GM12872 (cell line): Measurements from ENCODE around the gene SLC24A3.

Experiments
- TF ChIP-seq, protein P1 (sequence below): IDR thresholded peaks from 3 replicates; pipeline ENCODE4 v1.5.1; 2011; ENCODE audit warnings: low read depth, mild to moderate bottlenecking, low read length, moderate library complexity; ENCODE audit not compliant: insufficient read depth

The SLC24A3 gene

DNA sequence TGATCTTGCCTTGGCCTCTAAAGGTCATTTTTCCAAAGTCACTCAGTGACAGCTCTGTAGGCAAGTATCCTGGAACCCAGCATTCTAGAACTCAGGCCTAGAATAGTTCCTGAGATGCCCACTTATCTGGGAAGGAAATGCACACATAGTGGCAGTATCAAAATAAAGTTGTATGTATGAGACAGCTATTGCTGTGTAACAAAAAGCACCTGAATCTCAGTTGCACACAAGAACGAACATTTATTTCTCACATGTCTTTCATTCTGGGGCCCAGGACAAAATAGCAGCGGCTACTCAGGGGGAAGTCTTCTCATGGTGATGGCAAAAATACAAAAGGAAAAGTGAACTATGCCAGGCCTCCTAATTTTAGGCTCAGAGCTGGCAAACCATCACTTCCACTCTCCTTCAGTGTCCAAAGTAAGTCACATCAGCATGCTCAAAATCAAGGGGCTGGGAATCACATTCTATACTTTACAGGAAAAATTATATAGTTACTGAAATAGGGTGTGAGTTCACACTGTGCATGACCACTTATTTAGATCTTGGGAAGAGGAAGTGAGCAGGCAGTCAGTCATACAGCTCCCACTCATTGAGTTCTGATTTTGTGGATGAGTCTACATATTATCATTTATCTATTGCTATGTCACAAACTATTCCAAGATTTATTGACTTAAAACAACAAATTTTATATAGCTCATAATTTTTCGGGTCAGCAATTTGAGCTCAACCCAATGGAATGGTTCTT, 412.0 kb downstream of the SLC24A3 start:
- TF ChIP-seq, protein P1, sequence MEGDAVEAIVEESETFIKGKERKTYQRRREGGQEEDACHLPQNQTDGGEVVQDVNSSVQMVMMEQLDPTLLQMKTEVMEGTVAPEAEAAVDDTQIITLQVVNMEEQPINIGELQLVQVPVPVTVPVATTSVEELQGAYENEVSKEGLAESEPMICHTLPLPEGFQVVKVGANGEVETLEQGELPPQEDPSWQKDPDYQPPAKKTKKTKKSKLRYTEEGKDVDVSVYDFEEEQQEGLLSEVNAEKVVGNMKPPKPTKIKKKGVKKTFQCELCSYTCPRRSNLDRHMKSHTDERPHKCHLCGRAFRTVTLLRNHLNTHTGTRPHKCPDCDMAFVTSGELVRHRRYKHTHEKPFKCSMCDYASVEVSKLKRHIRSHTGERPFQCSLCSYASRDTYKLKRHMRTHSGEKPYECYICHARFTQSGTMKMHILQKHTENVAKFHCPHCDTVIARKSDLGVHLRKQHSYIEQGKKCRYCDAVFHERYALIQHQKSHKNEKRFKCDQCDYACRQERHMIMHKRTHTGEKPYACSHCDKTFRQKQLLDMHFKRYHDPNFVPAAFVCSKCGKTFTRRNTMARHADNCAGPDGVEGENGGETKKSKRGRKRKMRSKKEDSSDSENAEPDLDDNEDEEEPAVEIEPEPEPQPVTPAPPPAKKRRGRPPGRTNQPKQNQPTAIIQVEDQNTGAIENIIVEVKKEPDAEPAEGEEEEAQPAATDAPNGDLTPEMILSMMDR = no peak

DNA sequence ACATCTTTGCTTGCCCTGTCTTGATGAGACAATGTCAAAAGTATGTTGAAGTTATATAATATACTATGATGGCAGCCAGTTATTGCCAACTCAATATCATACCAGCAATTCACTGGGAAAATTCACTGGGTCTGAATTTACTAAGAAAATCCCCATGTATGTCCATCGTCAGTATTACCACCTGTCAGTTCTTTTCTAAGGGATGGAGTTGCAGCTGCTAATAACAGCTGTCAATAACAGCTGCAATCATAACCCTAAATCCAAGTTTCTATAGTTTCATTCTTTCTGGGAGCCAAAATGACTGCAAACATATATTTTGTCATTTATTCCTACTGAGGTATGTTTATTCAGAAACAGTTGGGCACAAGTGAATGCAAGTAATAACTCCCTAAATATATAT, 413.0 kb downstream of the SLC24A3 start:
- TF ChIP-seq, protein P1 = no peak

DNA sequence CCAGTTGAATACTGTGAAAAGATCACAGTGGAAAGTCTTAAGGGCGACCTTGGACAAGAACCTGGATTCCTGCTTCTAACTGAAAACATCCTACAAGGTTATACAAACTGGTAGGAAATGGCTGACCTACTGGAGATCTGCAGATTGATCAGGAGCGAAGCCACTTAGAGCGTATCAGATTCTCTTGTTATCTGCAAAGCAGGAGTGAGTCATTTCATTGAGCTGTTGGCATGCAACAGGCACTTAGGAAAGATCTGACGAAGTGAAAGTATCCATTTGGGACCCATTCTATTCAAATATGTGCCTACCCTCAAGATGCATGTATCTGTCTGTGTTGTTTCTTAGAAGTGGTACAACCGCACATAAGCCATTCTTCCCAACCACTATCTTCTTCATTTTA, 414.5 kb downstream of the SLC24A3 start:
- TF ChIP-seq, protein P1 = no peak

DNA sequence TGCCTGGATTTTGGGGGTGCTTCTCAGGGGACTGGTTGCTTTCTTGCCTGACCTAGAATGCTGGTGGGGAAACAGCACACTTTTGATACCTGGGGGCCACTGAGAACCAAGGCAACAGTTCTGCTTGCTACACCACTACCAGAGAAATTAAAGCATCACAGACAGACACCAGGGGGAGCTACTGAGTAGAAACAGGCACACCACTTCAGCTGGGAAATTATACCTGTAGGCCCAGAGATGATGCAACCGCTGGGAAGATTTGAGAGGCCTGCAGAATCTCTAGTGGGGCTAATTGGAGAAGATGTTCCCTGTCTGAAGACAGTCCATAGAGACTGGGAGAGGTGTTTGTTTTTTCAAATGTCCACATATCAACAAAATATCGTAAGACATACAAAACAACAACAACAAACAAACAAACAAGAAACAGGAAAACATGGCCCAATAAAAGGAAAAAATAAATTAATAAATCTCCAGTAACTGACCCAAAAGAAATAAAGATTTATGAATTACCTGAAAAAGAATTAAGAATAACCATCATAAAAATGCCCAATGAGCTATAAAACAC, 416.2 kb downstream of the SLC24A3 start:
- TF ChIP-seq, protein P1 = peak; percentile 74

DNA sequence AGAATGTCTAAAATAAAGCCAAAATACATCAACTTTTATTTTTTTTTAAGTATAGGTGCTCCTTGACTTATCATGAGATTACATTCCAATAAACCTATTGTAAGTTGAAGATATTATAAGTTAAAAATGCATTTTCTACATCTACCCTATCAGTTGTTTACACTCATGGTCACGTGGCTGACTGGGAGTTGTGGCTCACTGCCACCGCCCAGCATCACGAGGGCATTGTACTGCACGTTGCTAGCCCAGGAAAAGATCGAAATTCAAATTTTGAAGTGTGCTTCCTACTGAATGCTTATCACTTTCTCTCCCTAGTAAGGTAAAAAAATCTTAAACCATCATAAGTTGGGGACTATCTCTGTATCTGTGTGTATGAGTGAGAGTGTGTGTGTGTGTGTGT, 419.0 kb downstream of the SLC24A3 start:
- TF ChIP-seq, protein P1 = no peak

DNA sequence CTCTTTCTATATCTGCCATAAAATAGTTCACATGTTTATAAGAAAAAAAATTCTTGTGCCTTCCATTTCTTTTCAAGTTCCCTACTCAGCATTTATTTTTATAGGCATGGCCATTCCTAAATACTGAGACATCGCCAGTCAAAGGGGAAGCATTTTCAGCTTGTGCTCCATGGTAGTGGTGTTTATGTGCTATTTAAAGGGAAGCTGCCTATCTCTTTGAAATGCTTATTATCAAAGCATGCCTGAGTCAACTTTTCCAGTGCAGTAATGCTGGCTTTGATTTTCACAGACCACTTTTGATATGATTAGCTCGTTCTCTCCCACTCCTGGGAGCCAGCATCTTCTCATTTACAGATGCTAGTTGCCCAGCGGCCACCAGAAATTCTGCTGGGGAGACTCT, 421.5 kb downstream of the SLC24A3 start:
- TF ChIP-seq, protein P1 = no peak

DNA sequence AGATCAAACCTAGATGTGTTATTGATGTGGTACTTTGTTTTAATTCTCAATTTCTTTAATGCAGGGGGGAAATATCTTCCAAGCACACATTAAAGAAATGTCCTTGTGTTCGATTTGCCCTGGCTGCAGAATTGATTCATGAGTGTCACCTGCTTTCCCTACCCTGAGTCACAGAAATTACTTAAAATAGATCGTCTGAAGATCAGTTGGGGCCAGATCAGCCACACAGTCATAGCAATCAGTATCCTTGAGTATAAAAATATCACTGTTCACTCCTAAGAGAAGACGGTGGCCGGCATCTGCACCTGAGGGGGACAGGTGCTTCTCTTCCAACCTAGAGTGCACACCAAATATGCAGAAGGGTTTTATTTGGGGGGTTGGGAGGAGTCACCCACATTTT, 430.4 kb downstream of the SLC24A3 start:
- TF ChIP-seq, protein P1 = no peak
